ENCODE measurements around the gene DOK5.

DOK5 gene

DNA sequence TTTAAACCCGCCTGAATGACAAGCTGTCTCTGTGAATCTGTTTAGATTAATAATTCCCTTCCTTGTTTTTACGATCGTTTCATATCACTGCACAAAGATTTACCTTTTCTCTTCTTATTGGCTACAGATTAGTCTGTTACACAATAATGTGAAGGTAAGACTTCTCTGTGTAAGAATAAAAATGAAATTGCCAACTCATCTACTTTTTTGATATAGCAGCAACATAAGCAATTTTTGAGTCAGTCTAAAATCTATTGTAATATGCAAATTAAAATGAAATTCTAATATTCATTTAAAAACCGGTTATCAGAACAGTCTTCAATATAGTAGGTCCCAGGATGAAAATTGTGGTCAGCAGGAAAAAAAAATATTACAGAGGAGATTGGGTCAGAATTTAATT, 155.2 kb downstream of the DOK5 start:
- no peak for FAIRE-seq

GRCh38 chr20:54631059-54631458, 155.7 kb downstream of the DOK5 start:
- TF ChIP-seq, protein P1, sequence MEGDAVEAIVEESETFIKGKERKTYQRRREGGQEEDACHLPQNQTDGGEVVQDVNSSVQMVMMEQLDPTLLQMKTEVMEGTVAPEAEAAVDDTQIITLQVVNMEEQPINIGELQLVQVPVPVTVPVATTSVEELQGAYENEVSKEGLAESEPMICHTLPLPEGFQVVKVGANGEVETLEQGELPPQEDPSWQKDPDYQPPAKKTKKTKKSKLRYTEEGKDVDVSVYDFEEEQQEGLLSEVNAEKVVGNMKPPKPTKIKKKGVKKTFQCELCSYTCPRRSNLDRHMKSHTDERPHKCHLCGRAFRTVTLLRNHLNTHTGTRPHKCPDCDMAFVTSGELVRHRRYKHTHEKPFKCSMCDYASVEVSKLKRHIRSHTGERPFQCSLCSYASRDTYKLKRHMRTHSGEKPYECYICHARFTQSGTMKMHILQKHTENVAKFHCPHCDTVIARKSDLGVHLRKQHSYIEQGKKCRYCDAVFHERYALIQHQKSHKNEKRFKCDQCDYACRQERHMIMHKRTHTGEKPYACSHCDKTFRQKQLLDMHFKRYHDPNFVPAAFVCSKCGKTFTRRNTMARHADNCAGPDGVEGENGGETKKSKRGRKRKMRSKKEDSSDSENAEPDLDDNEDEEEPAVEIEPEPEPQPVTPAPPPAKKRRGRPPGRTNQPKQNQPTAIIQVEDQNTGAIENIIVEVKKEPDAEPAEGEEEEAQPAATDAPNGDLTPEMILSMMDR (IDR thresholded peaks at IDR 0.05; ENCODE audit: insufficient read depth, missing control alignments): no peak
- DNase-seq (ENCODE audit: insufficient read length, low spot score) (no peak), FAIRE-seq (no peak)

More for the DNA sequence above, 155.2 kb downstream of the DOK5 start:
- DNase-seq (ENCODE audit: insufficient read length, low spot score): no peak
- TF ChIP-seq, protein P1 (IDR thresholded peaks at IDR 0.05; ENCODE audit: insufficient read depth, missing control alignments): no peak

DNA sequence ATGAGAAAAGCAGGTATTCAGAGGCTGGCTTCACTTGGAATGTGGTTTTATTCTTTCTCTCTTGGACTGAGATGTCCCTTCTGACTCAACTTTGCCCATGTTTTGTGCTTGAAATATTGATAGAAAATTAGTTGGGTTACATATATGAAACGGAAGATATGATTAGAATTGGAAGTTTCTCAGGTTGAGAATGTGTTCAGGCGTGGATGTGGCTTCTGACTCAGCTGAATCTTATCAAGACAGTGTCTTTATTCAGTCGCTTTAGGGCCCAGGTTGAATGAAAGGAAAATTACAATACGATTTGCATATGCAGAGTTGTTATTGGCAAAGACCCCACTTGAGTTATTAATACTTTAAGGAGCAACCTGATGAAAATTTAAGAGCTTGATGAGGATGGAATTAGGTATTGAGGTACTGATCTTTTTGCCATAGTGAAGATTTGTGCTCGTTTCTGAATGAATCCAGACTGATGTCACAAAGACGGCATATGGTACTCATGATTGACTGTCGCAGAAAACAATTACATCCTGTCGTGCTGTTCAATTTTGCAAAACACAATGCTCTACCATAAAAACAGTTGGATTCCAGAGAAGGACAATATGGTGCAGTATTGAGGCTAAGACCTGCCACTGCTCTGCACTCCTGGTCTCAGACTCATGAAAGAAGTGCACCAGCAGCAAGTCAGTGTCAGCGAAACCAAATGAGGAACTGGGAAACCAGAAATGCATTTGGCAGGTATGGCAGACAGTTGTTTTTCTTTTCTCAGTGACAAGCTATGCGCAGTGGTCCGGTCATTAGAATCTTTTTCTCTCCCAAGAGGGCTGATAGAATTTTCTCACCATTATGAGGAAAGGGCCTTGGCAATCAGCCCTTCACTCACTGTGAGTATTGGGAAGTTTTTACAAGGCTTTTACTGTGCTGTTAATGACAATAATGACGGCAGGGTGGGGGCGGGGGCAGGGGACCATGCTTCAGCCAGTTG, 158.3 kb downstream of the DOK5 start:
- TF ChIP-seq, protein P1 (IDR thresholded peaks at IDR 0.05; ENCODE audit: insufficient read depth, missing control alignments): no peak
- DNase-seq (ENCODE audit: insufficient read length, low spot score) (no peak), FAIRE-seq (no peak)

DNA sequence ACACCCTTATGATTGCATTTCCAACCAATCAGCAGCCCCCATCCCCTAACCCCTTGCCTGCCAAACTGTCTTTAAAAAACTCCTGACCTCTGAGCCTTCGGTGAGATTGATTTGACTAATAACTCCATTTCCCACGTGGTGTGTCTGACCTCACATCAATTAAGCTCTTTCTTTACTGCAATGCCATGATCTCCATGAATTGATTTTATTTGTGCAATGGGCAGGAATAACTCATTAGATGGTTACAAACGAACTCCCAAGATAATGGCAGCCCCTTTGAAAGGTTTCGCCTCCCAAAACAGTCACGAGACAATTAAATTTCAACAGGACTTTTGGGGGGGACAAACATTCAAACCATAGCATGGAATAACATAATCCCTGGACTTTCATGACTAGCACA, 161.2 kb downstream of the DOK5 start:
- FAIRE-seq: no peak
- TF ChIP-seq, protein P1 (IDR thresholded peaks at IDR 0.05; ENCODE audit: insufficient read depth, missing control alignments): no peak
- no peak for DNase-seq (ENCODE audit: insufficient read length, low spot score)

DNA sequence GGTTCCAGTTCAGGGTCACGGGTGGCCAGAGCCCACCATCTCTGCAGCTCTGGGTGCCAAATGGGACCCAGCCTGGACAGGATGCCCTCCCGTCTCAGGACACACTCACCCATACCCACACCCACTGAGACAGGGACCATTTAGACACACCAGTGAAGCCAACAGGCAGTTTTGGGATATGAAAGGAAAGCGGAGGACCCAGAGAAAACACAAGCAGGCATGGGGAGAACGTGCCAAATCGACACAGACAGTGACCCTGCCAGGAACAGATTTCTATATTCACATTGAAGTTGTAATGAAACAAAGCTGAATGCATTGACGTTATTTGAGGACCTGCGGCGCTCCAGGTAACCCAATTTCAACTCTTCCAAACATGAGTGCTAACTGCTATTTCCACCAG, 164.5 kb downstream of the DOK5 start:
- FAIRE-seq (no peak), DNase-seq (ENCODE audit: insufficient read length, low spot score) (no peak)
- TF ChIP-seq, protein P1 (IDR thresholded peaks at IDR 0.05; ENCODE audit: insufficient read depth, missing control alignments): no peak

DNA sequence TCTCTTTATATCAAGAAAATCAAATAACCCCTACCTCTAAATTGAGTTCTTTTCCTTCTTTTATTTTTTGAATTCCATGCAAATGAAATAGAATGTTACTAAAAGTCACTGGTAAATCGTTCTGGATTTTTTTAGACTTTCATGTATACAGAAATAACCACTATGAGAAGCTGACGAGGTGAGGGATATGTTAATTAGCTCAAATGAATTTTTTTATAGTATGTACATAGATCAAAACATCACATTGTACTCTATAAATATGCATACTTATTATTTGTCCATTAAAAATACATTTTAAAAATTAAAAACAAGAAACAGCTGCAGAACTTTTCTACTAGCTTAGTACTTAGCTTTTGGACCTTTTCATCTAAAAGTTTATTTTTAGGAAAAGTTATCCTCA, 165.4 kb downstream of the DOK5 start:
- TF ChIP-seq, protein P1 (IDR thresholded peaks at IDR 0.05; ENCODE audit: insufficient read depth, missing control alignments): no peak
- no peak for FAIRE-seq
- DNase-seq (ENCODE audit: insufficient read length, low spot score): no peak
